HepG2 (cell line): Measurements from ENCODE around the gene EVI5. TPM values are rescaled to one million over a fixed set of nuclear protein-coding genes. Genes with fewer than 3 reads are reported as not detected.

Experiments used
- GATAD2A ChIP-seq: IDR thresholded peaks from 2 replicates; pipeline ENCODE4 v1.6.1; 2016
- KAT8 ChIP-seq: IDR thresholded peaks from 2 replicates; pipeline ENCODE4 v1.6.1; 2016; ENCODE audit warnings: missing genetic modification reagents, missing compliant biosample characterization
- MAZ ChIP-seq, 2 experiments: sonication (generic) in 1 of 2; formaldehyde crosslinking in 1 of 2; IDR thresholded peaks; 2 replicates each; pipeline versions ENCODE4 v1.5.0 to v1.6.1; 2012 to 2020; ENCODE audit warnings: low read depth in 2 of 2, mild to moderate bottlenecking in 2 of 2, borderline replicate concordance in 1 of 2, improper control_type of control experiment in 1 of 2, low read length in 1 of 2, missing genetic modification reagents in 1 of 2, moderate library complexity in 1 of 2
- NR1H2 ChIP-seq: sonication (generic); formaldehyde crosslinking; IDR thresholded peaks from 2 replicates; pipeline ENCODE4 v1.8.1; 2022; ENCODE audit warnings: low read depth, missing genetic modification reagents, borderline replicate concordance
- THYN1 ChIP-seq: sonication (generic); formaldehyde crosslinking; IDR thresholded peaks from 2 replicates; pipeline ENCODE4 v1.8.1; 2023; ENCODE audit warnings: low read depth, mild to moderate bottlenecking, moderate library complexity, missing genetic modification reagents, borderline replicate concordance
- ZBTB40 ChIP-seq, 2 experiments: fragments of 450-650 bp in 1 of 2; sonication (generic) in 1 of 2; formaldehyde crosslinking in 1 of 2; IDR thresholded peaks; 2 replicates each; pipeline versions ENCODE4 v1.6.1 to v1.8.0; 2016 to 2022; ENCODE audit warnings: antibody characterized with exemption in 1 of 2, mild to moderate bottlenecking in 1 of 2, missing genetic modification reagents in 1 of 2
- ZNF136 ChIP-seq: sonication (generic); formaldehyde crosslinking; IDR thresholded peaks from 2 replicates; pipeline ENCODE4 v1.8.1; 2022; ENCODE audit warnings: low read depth, mild to moderate bottlenecking, moderate library complexity, missing genetic modification reagents
- ZNF431 ChIP-seq: sonication (generic); formaldehyde crosslinking; IDR thresholded peaks from 2 replicates; pipeline ENCODE4 v1.9.0; 2022; ENCODE audit warnings: missing genetic modification reagents, low read depth, mild to moderate bottlenecking, borderline replicate concordance
- ZNF44 ChIP-seq: sonication (generic); formaldehyde crosslinking; IDR thresholded peaks from 2 replicates; pipeline ENCODE4 v1.5.1; 2020; ENCODE audit warnings: mild to moderate bottlenecking, missing genetic modification reagents
- ZNF510 ChIP-seq: sonication (generic); formaldehyde crosslinking; IDR thresholded peaks from 2 replicates; pipeline ENCODE4 v1.4.0; 2020; ENCODE audit warnings: low read depth, mild to moderate bottlenecking, missing genetic modification reagents
- polyA plus RNA-seq, 8 experiments: library from polyadenylated mRNA; depleted of rRNA in 3 of 8; stranded (reverse) in 7 of 8; unstranded in 1 of 8; fragments of >200 nt; fragmentation: Illumina TruSeq in 4 of 8; extraction: Trizol in 4 of 8; gene quantifications; 2 replicates each; pipeline versions ENCODE4 v1.2.1 to v1.2.3, GENCODE V29; 2011 to 2016; ENCODE audit warnings: low read depth in 4 of 8, missing spikeins in 1 of 8, mixed read lengths in 1 of 8; ENCODE audit not compliant: insufficient read depth in 1 of 8
- total RNA-seq, 5 experiments: library from RNA; depleted of rRNA; stranded (reverse); fragments of >200 nt; fragmentation: Illumina TruSeq; extraction: Trizol; gene quantifications; 2 replicates each; pipeline ENCODE4 v1.2.3, GENCODE V29; 2016; ENCODE audit warnings: low read depth in 1 of 5
- TF ChIP-seq, protein P1 (sequence below): sonication (generic); formaldehyde crosslinking; IDR thresholded peaks from 2 replicates; pipeline ENCODE4 v1.5.1; 2020; ENCODE audit warnings: mild to moderate bottlenecking, missing genetic modification reagents, borderline replicate concordance

EVI5 gene
- total and polyA plus RNA-seq, 2 of the 13 experiments (the other 11 are each of a cell fraction or from before 2014, with no cell fraction given), result 4.0 to 12.6 TPM

DNA sequence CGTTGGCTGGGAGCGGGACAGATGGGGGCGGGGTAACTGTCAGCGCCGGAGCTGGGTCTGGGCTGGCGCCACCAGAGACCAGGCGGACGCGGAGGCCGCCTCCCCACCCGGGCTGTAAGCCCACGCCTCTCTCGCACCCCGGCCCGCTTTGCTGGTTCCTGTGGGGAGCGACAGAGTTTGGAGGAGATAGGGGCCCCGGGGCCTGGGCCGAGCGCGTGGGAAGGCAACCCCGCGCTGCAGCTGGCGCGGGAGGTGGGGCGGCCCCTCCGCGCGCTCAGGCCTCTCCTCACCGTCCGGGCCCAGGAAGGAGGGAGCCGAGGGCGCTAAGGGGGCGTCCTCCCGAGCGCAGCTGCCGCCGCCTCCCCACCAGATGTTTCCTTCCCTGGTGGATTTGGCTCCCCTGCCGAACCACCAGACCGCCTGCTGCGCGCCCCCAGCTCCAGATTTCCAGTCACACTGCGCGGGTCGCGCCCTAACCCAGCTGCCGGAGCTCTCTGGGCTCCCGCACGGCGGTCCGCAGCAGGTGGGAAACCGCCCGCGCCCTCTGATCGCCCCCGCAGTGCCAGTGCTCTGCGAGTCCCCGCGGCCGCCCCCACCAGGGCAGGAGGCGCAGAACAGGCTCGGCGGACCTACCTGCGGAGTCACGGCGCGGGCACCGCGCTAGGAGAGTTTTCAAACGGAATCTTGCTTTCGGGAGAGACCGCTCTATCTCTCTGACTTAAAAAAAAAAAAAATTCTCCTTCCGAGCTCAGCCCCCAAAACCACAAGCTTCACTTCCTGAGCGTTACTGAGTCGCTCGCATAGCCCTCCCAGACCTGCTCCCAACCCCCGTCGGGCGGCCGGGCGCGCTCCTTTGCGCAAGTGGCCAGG, 299.3 kb downstream of the EVI5 start (continued):
- TF ChIP-seq ZNF44 (CRISPR knock-in tag) (no peak), GATAD2A (CRISPR knock-in tag) (0 out of 2 replicates have a peak, but pooled peaks have one; percentile 28), ZNF136 (CRISPR knock-in tag) (no peak), MAZ (IDR thresholded peaks at IDR 0.05; ENCODE audit: borderline replicate concordance, low read depth, low read length) (peak; percentile 65; the same call in 1 of the 2 replicates), MAZ (CRISPR knock-in tag; IDR thresholded peaks at IDR 0.05; ENCODE audit: low read depth) (no peak), THYN1 (CRISPR knock-in tag) (no peak), ZBTB40 (IDR thresholded peaks at IDR 0.05) (no peak), ZBTB40 (CRISPR knock-in tag; IDR thresholded peaks at IDR 0.05) (0 out of 2 replicates have a peak, but pooled peaks have one; percentile 14), ZNF431 (CRISPR knock-in tag) (no peak), ZNF510 (CRISPR knock-in tag) (no peak), NR1H2 (CRISPR knock-in tag) (no peak), KAT8 (CRISPR knock-in tag) (peak; percentile 49)
- TF ChIP-seq, protein P1, sequence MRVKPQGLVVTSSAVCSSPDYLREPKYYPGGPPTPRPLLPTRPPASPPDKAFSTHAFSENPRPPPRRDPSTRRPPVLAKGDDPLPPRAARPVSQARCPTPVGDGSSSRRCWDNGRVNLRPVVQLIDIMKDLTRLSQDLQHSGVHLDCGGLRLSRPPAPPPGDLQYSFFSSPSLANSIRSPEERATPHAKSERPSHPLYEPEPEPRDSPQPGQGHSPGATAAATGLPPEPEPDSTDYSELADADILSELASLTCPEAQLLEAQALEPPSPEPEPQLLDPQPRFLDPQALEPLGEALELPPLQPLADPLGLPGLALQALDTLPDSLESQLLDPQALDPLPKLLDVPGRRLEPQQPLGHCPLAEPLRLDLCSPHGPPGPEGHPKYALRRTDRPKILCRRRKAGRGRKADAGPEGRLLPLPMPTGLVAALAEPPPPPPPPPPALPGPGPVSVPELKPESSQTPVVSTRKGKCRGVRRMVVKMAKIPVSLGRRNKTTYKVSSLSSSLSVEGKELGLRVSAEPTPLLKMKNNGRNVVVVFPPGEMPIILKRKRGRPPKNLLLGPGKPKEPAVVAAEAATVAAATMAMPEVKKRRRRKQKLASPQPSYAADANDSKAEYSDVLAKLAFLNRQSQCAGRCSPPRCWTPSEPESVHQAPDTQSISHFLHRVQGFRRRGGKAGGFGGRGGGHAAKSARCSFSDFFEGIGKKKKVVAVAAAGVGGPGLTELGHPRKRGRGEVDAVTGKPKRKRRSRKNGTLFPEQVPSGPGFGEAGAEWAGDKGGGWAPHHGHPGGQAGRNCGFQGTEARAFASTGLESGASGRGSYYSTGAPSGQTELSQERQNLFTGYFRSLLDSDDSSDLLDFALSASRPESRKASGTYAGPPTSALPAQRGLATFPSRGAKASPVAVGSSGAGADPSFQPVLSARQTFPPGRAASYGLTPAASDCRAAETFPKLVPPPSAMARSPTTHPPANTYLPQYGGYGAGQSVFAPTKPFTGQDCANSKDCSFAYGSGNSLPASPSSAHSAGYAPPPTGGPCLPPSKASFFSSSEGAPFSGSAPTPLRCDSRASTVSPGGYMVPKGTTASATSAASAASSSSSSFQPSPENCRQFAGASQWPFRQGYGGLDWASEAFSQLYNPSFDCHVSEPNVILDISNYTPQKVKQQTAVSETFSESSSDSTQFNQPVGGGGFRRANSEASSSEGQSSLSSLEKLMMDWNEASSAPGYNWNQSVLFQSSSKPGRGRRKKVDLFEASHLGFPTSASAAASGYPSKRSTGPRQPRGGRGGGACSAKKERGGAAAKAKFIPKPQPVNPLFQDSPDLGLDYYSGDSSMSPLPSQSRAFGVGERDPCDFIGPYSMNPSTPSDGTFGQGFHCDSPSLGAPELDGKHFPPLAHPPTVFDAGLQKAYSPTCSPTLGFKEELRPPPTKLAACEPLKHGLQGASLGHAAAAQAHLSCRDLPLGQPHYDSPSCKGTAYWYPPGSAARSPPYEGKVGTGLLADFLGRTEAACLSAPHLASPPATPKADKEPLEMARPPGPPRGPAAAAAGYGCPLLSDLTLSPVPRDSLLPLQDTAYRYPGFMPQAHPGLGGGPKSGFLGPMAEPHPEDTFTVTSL (CRISPR knock-in tag), result no peak
